NCI-H1930 (cell line): ENCODE results near the gene SERPINA4.
"Not testable (repeated sequence)": the region's sequence is repeated elsewhere in the genome, so short reads cannot be mapped to it uniquely, and the experiment has no call there.

Experiments used
- DNase-seq, 2 experiments: peaks; one replicate each; lab custom pipeline; 2025; lab: John Stamatoyannopoulos, UW

SERPINA4 gene

DNA sequence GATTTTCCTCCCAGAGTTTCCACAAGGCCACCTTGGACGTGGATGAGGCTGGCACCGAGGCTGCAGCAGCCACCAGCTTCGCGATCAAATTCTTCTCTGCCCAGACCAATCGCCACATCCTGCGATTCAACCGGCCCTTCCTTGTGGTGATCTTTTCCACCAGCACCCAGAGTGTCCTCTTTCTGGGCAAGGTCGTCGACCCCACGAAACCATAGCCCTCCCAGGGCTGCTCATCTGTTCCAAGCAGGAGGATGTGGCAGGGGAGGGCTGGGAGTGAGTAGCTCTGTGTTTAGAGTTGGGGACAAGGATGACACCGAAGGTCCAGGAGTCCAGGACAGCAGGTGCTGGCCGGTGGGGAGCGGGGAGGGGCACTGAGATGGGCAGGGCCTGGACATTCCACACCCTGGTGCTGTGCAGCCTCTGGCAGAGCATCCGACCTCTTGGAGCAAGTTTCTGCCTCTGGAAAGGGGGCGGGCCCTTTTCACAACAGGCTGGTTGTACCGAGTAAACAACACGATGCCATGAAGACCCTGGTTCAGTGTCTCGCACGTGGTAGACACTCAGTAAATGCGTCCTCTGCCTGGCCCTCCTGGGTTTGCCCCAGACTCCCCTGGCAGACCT lies 8.2 kb downstream of the SERPINA4 start:
- no peak for DNase-seq

DNA sequence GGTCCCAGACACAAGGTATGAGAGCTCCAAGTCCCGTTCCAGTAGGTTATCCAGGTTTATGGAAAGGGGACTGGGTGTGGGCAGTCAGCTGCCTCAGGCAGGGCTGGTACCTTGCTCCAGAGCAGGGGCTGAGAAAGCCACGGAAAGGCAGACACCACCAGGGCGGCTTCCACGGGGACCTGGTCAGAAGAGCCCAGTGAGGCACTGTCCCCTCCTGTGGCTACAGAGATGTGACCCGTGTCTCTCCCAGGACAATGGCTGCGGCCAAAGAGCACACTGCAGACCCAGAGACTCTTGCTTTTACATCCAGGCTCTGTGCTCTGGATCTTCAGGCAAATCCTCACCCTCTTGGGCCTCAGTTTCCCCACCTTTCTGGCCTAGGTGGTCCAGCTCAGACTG lies 8.8 kb downstream of the SERPINA4 start:
- no peak for DNase-seq

DNA sequence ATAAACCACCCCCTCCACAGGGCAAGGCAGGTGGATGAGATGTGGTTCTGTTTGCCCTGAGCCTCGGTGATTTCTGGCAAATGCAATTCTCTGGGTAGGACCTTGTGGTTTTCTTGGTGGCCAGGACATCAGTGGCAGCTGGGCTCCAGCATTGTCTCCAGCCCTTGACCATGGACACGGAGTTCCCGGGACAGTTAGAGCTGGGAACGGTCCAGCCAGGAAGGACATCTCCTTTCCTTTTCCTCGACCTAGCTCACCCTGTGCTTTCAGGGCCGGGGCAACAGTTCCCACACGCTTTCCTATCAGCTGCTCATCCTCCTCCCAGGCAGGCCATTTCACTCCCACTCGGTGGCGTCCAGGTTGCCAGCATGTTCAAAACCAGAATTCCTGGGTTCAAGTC lies 9.2 kb downstream of the SERPINA4 start:
- DNase-seq, result no peak

DNA sequence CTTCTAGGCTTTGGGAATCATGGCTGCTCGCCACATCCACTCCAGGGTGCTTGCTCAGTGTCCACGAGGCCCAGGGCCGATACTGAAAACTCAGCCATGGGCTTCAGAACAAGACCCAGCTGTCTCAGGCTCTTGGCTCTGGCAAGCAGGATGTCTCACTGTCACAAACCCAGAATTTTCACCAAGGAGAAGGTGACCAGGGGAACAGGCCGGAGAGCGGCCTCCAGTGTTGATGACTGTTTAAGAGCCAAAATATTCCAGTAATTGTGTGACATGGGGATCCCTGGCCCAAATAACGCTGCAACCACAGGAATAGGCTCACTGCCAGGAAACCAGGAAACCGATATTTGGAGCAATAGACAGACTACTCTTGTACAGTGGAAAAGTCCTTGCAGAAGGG lies 10.2 kb downstream of the SERPINA4 start:
- DNase-seq, result no peak

DNA sequence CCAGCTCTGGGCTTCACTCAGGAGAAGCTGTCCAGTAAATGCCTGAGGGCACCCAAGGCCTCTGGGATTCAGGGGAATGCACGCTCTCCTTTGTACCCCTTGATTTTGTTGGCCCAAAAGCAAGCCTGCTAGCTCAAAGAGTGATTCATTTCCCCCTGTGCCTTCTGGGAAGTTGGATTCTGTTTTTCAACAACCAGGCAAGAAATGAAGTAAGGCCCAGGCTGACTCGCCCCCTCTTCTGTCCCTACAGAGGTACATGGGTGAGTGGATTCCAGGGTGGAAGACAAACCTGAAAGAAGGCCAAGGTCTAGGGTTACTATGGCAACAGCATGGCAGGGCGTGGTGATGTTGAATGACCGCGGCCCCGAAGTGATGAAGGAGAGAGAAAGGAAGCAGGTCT lies 10.7 kb downstream of the SERPINA4 start:
- DNase-seq, result no peak

DNA sequence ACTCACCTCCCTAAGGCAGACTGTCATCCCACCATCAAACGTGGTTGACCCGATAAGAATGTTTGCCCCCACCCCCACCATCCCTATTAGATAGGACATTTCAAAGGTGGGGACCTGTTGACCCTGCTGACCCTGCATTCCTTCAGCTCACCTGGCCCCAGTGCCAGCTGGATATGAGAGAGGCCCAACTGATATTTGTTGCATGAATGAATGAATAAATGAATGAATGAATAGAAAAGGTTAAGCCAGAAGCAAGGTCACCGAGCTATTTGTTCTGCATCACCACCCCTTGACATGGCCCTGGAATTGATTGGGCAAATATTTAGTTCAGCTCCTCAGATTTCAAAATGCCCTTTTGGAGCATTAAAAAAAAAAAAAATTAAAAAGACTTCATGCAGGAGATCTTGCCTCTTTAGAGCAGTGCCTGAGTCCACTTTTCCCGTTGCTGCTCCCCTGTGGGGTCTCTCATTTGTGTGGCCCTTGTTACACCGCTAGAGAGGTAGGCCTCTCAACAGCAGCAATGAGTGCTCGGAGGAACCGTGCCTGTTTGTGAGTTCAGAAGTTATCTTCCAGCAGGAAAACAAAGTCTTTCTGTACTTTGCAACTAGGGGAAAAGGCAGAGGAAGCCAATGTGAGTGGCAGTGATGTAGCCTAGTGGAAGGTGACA lies 11.5 kb downstream of the SERPINA4 start:
- no peak for DNase-seq

DNA sequence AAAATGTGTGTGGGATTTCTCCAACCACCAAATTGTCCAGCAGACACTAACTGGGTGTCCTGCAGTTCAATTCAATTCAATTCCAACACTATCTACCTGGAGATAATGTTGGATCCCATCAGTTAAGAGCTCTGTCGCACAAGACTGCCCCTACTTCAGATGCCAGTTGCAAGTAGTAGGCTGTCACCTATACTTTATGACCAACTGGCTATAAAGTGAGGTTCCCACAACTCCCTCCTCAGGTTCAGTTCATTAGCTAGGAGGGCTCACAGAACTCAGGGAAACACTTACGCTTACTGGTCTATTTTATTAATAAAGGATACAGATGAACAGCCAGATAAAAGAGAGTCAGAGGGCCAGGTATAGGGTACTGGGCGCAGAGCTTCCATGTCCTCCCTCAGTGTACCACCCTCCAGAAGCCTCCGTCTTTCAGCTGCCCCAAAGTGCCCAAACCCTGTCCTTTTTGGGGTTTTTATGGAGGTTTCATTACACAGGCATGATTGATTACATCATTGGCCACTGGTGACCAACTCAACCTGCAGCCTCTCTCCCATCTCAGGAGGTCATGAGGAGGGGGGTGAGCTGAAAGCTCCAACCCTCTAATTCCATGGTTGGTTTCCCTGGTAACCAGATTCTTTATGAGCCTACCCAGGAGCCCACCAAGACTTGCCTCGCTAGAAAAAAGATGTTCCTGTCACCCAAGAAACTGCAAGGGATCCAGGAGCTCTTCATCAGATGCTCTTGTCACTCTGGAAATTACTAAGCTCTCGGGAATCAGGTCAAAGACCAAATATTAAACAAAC lies 12.4 kb downstream of the SERPINA4 start:
- DNase-seq, result no peak

DNA sequence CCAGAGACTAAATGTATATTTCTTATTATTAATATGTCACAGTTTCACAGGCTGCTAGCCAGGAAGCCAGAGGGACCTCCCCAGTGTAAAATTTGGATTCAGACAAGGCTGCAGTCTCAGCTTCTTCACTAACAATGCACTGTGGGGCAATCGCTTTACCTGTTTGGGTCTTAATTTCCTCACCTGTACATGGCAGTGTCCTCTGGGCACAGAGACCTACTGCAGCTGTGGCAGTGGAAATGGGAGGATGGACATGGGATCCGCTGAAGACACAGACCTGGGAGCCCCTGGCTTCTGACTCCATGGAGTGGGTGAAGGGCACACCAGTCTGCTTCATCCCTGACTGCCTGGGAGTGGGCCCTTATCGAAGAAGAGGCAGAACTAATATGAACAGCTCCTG lies 13.1 kb downstream of the SERPINA4 start:
- DNase-seq, result no peak

DNA sequence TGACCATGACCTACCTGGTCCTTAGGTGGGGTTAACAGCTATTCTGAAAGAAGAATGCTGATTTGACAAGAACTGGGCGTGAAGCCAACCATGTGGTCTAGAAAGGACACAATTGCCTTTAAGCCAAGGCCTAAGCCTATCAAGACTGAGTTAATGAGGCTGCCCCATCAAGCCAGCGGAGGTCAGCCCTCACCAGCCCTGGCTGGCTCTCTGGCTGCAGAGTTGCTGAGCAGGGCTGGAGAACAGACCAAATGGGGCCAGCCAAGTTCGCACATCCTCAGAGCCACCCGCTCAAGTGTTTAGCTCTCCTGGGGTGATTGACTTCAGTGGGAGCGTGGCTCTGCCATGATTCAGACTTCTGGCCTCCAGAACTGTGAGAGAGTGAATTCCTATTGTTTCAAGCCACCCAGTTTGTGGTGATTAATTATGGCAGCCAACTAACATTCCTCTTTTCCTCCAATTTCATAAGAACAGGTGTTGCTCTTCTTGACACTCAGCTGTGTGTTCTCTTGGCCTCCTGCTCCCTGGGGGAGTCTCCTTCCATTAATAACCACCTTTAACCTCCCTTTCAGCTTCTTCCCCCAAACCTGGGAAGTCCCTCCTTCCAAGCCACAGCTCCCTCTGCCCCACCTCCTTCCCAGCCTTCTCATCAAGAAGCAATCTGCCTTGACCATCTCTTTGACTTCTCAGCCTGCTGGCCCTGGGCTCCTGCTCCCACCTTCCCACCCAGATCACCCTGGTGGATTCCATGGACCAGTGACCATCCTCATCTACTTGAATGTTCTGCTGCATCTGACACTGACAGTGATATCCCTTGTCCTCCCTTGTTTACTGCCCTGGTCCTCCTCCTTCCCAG lies 14.7 kb downstream of the SERPINA4 start:
- DNase-seq, result no peak

DNA sequence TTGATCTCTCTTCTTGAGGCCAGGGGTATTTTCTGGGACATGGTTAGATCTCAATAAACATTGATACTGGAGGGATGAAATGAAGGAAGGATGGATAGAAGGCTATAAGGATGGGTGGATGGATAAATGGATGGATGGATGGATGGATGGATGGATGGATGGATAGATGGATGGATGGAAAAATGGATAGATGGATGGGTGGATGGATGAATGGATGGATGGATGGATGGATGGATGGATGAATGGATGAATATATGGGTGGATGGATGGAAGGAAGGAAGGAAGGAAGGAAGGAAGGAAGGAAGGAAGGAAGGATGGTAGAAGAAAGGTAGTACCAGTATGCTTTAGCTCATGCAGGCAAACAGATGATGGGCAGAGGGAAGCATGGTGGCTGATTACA lies 16.2 kb downstream of the SERPINA4 start:
- not testable (repeated sequence) for DNase-seq

DNA sequence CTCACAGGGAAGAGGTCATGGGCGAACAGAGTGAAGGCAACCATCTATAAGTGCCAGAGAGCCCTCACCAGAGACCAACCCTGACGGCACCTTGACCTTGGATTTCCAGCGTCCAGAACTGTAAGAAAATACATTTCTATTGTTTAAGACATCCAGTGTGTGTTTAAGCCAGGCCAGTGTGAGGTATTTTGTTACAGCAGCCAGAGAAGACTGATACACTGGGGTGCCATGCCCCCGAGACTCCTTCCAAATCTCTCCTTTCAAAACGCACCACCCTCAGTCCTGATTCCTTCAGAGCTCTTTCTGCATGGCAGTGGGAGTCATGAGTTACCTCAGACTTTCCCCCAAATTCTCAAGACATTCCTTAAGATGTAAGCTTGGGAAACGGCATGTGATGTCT lies 17.5 kb downstream of the SERPINA4 start:
- no peak for DNase-seq

DNA sequence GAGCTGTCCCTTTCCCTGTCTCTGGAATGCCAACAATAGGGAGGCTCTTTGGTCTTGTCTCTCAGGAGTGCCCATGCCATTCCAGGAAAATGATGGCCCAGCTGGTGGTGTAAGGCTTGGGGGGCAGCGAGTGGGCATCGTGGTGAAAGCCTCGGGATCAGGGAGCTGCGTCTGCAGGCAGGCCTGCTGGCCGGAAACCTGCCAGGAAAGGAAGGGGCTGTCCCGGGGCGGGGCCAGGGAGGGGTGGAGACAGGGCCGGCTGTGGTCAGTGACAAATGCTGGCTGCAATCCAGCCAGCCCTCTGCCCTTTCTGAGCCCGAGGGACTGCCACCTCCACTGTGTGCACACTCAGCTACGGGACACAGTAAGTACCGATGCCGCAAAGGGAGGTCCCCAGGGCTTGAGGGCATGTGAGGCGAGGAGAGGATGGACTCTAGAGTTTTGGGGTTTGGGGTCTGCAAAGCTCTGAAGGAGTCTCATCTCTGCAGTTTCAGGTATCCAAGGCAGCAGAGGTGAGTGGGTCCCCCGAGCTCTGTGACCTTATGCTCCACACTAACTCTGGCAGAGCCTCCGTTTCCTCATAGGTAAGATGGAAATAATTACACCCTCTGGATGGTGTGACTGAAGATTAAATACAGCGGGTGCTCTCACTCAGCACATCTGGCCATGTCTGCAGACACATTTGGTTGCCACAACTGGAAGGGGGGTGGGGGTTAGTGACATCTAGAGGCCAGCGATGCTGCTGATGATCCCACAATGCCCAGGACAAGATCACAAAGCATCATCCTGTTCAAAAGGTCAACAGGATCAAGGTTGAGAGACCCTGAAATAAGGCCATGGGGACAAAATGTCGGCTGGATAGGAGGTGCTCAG lies 20.1 kb downstream of the SERPINA4 start, which contains the start of gene SERPINA5:
TSS of gene SERPINA5 (plus strand) at position 300 of the 873 bp plus-strand sequence. CDS start 5,937 bp downstream, outside the sequence.
- no peak for DNase-seq

DNA sequence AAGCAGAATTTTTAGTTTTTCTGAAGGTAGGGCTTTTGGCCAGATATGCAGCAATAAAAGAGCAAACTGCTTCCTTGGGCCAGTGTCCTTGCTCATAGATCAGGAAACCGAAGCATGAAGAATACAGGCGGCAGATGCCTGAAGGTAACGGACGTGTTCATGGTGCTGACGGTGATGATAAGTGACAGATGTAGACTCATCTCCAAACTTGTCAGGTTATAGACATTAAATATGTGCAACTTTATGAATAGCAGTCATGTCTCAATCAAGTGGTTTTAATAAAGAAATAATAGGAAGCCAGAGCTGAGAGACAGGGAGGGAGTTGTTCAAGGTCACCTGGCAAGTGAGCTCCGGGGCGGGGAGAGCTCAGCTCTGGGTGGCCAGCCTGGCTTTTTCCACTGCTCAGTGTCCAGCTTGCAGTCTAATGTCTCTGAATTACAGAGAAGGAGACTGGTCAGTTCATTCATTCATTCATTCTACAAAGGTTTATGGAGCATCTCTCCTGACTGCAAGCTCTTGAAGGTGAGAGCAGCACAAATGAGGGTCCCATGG lies 21.0 kb downstream of the SERPINA4 start:
- DNase-seq, result no peak

DNA sequence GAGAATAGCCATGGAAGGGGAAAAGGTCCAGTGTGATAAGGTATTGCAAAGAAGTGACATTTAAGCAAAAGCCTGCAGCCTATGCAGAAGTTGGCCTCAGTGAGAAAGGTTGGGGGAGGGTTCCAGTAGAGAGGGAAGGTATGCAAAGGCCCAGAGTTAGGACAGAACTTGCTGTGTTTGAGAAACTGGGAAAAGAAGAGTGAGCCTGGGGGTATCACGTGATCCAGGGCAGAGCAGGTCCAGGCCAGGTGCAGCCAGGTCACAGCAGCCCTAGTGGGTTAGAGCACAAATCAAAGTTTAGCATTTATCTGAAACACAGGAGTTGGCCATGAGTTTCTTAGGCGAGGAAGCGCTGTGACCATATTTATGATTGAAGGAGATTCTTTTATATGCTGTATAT lies 21.6 kb downstream of the SERPINA4 start:
- DNase-seq, result no peak

DNA sequence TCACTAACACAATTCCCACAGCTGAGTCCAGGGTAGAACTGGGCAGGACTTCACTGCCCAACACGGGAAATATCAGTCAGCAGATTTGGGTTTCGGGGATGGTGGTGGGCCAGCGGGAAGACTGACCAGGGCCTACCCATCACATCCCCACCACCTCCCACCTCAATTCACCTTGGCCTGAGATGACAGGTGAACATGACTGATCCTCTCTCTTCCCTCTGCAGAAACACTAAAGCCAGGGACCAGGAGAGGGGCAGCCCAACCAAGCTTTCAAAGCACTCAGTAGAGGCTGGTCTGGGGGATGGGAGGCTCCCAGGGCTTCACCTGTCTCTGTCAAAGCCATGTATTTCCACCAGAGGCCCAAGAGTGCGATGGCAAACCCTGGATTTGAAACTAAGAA lies 22.3 kb downstream of the SERPINA4 start:
- DNase-seq, result no peak

DNA sequence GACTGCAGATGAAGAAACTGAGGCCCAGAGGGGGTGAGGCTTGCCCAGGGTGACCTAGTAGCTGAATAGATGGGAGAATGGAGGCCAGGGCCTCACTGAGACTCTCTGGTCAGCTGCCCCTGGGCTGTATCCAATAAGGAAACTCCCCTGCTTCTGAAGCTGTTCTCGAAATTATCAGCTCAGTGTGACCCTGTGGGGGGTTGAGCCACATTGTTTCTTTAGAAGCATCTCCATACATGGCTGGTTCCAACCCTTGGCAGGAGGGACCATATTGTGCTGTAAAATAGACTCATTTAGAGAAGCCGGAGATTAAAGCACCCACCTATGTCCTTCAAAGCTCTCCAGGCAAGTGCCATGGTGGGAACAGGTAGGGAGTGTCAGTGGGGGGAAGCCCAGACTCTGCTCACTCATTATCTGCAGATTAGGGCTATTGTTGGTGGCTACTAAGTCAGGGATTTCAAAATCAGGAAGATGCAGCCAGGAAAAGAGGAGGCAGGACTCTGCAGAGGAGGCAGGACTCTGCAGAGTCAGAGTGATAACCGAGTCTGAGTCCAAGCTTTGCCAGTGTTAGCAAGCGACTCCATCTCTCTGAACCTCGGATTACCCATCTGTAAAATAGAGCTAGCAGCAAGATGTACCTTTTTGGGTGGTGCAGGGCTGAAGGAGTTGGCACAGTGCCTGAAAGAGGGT lies 23.5 kb downstream of the SERPINA4 start:
- no peak for DNase-seq

DNA sequence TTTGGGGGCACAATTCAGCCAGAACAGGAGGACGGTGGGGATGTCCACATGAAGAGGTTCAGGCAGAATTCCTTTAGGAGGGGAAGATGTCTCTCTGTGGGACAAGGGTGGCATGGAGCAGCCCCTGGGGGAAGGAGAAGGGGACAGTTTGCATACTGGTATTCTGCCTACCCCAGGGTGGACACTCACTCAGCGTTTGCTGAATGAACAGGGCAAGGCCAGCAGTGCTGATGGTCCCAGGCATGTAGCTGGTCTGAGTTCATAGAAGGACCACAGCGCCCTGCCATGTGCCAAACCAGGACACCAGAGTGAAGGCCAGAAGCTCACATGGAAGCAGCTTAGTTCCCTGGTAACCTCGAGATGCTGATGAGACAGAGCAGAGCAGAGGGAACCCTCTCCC lies 25.4 kb downstream of the SERPINA4 start:
- no peak for DNase-seq

DNA sequence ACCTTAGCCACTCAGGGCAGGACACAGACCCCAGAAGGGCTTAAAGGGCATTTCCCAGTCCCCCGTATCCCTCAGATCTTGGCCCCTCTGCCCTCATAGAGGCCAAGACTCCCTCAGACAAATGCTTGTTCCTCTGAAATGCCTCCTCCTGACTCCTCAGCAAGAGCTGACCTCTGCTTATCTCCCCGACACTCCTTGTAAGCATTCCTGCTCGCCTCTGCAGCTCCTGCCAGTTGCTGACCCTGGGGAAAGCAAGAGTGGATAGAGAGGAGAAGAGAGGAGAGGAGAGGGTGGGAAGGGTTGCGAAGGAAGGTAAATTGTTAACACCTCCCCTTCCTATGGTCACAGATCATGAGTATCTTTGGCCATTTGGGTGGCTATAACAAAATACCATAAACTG lies 27.1 kb downstream of the SERPINA4 start:
- no peak for DNase-seq

DNA sequence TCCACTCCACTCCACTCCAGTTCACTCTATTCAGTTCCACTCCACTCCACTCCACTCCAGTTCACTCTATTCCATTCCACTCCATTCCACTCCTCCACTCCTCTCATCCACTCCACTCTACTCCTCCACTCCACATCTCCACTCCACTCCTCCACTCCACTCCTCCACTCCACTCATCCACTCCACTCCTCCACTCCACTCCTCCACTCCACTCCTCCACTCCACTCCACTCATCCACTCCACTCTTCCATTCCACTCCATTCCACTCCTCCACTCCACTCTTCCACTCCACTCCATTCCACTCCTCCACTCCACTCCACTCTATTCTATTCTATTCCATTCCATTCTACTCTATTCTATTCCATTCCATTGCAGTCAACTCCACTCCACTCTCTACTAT lies 29.8 kb downstream of the SERPINA4 start:
- DNase-seq, result no peak

DNA sequence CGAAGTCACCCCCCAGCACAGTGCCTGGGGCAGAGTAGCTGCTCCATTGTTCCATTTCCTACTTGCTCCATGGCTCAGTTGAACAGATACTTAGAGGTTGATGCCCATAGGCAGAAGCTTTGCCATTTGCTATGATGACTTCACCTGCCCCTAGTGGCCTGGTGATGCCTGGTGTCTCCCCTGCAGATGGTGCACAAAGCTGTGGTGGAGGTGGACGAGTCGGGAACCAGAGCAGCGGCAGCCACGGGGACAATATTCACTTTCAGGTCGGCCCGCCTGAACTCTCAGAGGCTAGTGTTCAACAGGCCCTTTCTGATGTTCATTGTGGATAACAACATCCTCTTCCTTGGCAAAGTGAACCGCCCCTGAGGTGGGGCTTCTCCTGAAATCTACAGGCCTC lies 30.6 kb downstream of the SERPINA4 start:
- DNase-seq, result no peak
